ENCODE results near the gene RGS7. TPM values are rescaled to one million over a fixed set of nuclear protein-coding genes. Genes with fewer than 3 reads are reported as not detected.

RGS7 gene
- polyA plus RNA-seq, 1 donor (not counting 4 experiments of a cell fraction or from before 2014, with no cell fraction given): not detected

- FAIRE-seq (no peak), DNase-seq (ENCODE audit: low read depth, low spot score) (no peak)
- TF ChIP-seq EZH2 (IDR thresholded peaks at IDR 0.05; ENCODE audit: low read length) (no peak), CTCF (optimal IDR thresholded peaks at IDR 0.05 in 1 of 3, IDR thresholded peaks at IDR 0.05 in 1 of 3, conservative IDR thresholded peaks at IDR 0.05 in 1 of 3; ENCODE audit: extremely low read depth in 1 of 3, insufficient read depth in 2 of 3, low read length in 3 of 3) (no peak)
- Histone ChIP-seq H4K20me1 (ENCODE audit: control insufficient read depth, extremely low read depth, insufficient read depth, low read length) (no peaks in the 10 kb centered on the region), H3K4me2 (ENCODE audit: control insufficient read depth, extremely low read depth, insufficient read depth, low read depth, low read length) (no peak overlapping the region), H3K4me3 (ENCODE audit: control insufficient read depth in 2 of 3, extremely low read depth in 1 of 3, insufficient read depth in 2 of 3, low read depth in 1 of 3, low read length in 3 of 3) (no peak overlapping the region), H3K9ac (ENCODE audit: control insufficient read depth, extremely low read depth, insufficient read depth, low read length) (no peak overlapping the region), H3K27ac (ENCODE audit: control insufficient read depth, insufficient read depth, low read length) (no peak overlapping the region), H3K9me3 (ENCODE audit: control insufficient read depth, low read depth, low read length) (peaks cover 3% of the 10 kb centered on the region), H3K36me3 (ENCODE audit: control insufficient read depth in 2 of 2, extremely low read depth in 1 of 2, insufficient read depth in 2 of 2, low read length in 2 of 2) (no peaks in the 10 kb centered on the region), H3K27me3 (ENCODE audit: control insufficient read depth, extremely low read depth, insufficient read depth, low read length) (no peaks in the 10 kb centered on the region), H3K9me1 (ENCODE audit: control insufficient read depth, extremely low read depth, insufficient read depth, low read length) (no peaks in the 10 kb centered on the region), H3K79me2 (ENCODE audit: control insufficient read depth, insufficient read depth, low read length) (no peaks in the 10 kb centered on the region), H2AFZ (ENCODE audit: control insufficient read depth, low read length) (no peak overlapping the region), H3K4me1 (ENCODE audit: control insufficient read depth, extremely low read depth, insufficient read depth, low read length) (no peaks in the 10 kb centered on the region)
- dilution Hi-C loops (cut with MboI; ENCODE audit: extremely low pct_ligation_motif_present, low sequenced_read_pairs): no loop called here
Measured at GRCh38 chr1:240968864-240969263, 388.1 kb downstream of the RGS7 start.

GRCh38 chr1:240967070-240967724 lies 389.8 kb downstream of the RGS7 start:
- H3K27me3 ChIP-seq (ENCODE audit: control insufficient read depth, extremely low read depth, insufficient read depth, low read length): no peaks in the 10 kb centered on the region
- H3K79me2 ChIP-seq (ENCODE audit: control insufficient read depth, insufficient read depth, low read length): no peaks in the 10 kb centered on the region
- H3K9me1 ChIP-seq (ENCODE audit: control insufficient read depth, extremely low read depth, insufficient read depth, low read length): no peaks in the 10 kb centered on the region
- TF ChIP-seq EZH2 (IDR thresholded peaks at IDR 0.05; ENCODE audit: low read length): no peak
- no peak for TF ChIP-seq CTCF (optimal IDR thresholded peaks at IDR 0.05 in 1 of 3, IDR thresholded peaks at IDR 0.05 in 1 of 3, conservative IDR thresholded peaks at IDR 0.05 in 1 of 3; ENCODE audit: extremely low read depth in 1 of 3, insufficient read depth in 2 of 3, low read length in 3 of 3)
- H3K4me1 ChIP-seq (ENCODE audit: control insufficient read depth, extremely low read depth, insufficient read depth, low read length): no peaks in the 10 kb centered on the region
- DNase-seq (ENCODE audit: low read depth, low spot score) (no peak), FAIRE-seq (no peak)
- H3K36me3 ChIP-seq (ENCODE audit: control insufficient read depth in 2 of 2, extremely low read depth in 1 of 2, insufficient read depth in 2 of 2, low read length in 2 of 2): no peaks in the 10 kb centered on the region
- no peak overlapping the region for H2AFZ ChIP-seq (ENCODE audit: control insufficient read depth, low read length)
- no peak overlapping the region for H3K9ac ChIP-seq (ENCODE audit: control insufficient read depth, extremely low read depth, insufficient read depth, low read length)
- H3K4me3 ChIP-seq (ENCODE audit: control insufficient read depth in 2 of 3, extremely low read depth in 1 of 3, insufficient read depth in 2 of 3, low read depth in 1 of 3, low read length in 3 of 3): no peak overlapping the region
- H3K9me3 ChIP-seq (ENCODE audit: control insufficient read depth, low read depth, low read length): peaks cover 3% of the 10 kb centered on the region
- dilution Hi-C loops (cut with MboI; ENCODE audit: extremely low pct_ligation_motif_present, low sequenced_read_pairs): no loop called here
- H3K4me2 ChIP-seq (ENCODE audit: control insufficient read depth, extremely low read depth, insufficient read depth, low read depth, low read length): no peak overlapping the region
- H3K27ac ChIP-seq (ENCODE audit: control insufficient read depth, insufficient read depth, low read length): no peak overlapping the region
- H4K20me1 ChIP-seq (ENCODE audit: control insufficient read depth, extremely low read depth, insufficient read depth, low read length): no peaks in the 10 kb centered on the region

Data from keratinocyte (primary cell).